Brain microvascular endothelial cell (primary cell): ENCODE data around the gene SLC2A6.

Experiments
- DNase-seq: peaks from one replicate; pipeline ENCODE4 v3.0.0-alpha.2; 2020
- H3K27ac ChIP-seq: fragments of 250-450 bp; sonication (Bioruptor Pico); 2 replicates; pipeline ENCODE4 v1.5.1; 2020; ENCODE audit warnings: mild to moderate bottlenecking, moderate library complexity
- H3K27me3 ChIP-seq: fragments of 250-450 bp; sonication (Bioruptor Pico); replicated peaks from 2 replicates; pipeline ENCODE4 v1.5.1; 2020; ENCODE audit warnings: mild to moderate bottlenecking
- H3K36me3 ChIP-seq: fragments of 250-450 bp; sonication (Bioruptor Pico); replicated peaks from 2 replicates; pipeline ENCODE4 v1.5.1; 2020; ENCODE audit warnings: mild to moderate bottlenecking
- H3K4me3 ChIP-seq: 2 replicates; pipeline ENCODE4 v1.5.1; 2011; ENCODE audit warnings: low read depth, mild to moderate bottlenecking, control low read depth, low read length, moderate library complexity
- in situ Hi-C: cut with HindIII; loops from 2 replicates; pipeline ENCODE4 v1.10.0; 2017; ENCODE audit warnings: low sequenced_read_pairs, low pct_ligation_motif_present
- TF ChIP-seq, protein P1 (sequence below): IDR thresholded peaks from 2 replicates; pipeline ENCODE4 v1.5.1; 2011; ENCODE audit warnings: low read depth, mild to moderate bottlenecking, moderate library complexity, low read length, control low read depth, inconsistent platforms; ENCODE audit errors: missing control alignments

The SLC2A6 gene

GRCh38 chr9:133508046-133508445, 29.1 kb upstream of the SLC2A6 start:
- TF ChIP-seq, protein P1, sequence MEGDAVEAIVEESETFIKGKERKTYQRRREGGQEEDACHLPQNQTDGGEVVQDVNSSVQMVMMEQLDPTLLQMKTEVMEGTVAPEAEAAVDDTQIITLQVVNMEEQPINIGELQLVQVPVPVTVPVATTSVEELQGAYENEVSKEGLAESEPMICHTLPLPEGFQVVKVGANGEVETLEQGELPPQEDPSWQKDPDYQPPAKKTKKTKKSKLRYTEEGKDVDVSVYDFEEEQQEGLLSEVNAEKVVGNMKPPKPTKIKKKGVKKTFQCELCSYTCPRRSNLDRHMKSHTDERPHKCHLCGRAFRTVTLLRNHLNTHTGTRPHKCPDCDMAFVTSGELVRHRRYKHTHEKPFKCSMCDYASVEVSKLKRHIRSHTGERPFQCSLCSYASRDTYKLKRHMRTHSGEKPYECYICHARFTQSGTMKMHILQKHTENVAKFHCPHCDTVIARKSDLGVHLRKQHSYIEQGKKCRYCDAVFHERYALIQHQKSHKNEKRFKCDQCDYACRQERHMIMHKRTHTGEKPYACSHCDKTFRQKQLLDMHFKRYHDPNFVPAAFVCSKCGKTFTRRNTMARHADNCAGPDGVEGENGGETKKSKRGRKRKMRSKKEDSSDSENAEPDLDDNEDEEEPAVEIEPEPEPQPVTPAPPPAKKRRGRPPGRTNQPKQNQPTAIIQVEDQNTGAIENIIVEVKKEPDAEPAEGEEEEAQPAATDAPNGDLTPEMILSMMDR = no peak
- in situ Hi-C loops = no loop called here
- Histone ChIP-seq H3K4me3 (no peak overlapping the region), H3K27ac (no peak overlapping the region), H3K27me3 (no peaks in the 10 kb centered on the region), H3K36me3 (no peaks in the 10 kb centered on the region)
- DNase-seq = no peak

DNA sequence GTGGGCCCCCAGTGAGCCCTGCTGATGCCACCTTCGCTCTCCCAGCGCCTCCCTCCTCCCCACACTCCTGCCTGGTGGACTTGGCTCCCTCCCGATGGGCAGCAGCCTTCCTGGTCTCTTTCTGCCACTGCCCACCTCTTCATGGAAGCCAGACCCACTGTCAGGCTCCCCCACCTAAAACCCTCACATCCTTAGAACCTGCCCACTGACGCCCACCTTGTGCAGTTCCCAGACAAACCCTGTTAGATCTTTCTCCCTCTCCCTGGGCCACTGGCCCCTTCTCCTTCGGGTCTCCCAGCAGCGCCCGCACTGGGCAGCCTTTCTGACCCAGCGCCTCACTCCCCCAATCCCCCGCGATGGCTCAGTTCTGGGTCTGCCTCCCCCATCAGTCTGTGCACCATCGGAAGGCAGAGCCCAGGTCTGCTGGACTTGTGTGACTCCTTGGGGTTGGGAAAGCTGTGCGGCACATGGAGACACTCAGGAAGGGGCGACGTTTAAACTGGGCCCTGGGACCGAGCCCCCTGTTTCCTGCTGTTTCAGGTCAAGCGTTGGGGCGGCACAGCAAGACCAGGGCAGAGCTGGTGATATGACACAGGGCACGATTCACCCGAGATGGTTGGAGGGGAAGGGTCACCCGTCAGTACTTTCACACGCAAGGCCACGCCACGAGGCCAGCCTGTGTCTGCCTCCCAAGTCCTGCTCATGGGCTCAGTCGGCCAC, 28.5 kb upstream of the SLC2A6 start:
- no peak overlapping the region for H3K27ac ChIP-seq
- in situ Hi-C loops = no loop called here
- TF ChIP-seq, protein P1 = no peak
- DNase-seq = no peak
- H3K27me3 ChIP-seq = no peaks in the 10 kb centered on the region
- H3K36me3 ChIP-seq = no peaks in the 10 kb centered on the region
- no peak overlapping the region for H3K4me3 ChIP-seq

GRCh38 chr9:133506653-133507038, 27.7 kb upstream of the SLC2A6 start:
- Histone ChIP-seq H3K36me3 (no peaks in the 10 kb centered on the region), H3K27me3 (no peaks in the 10 kb centered on the region), H3K27ac (no peak overlapping the region), H3K4me3 (no peak overlapping the region)
- in situ Hi-C loops = no loop called here
- DNase-seq = peak; percentile 19
- TF ChIP-seq, protein P1 = peak; percentile 3

DNA sequence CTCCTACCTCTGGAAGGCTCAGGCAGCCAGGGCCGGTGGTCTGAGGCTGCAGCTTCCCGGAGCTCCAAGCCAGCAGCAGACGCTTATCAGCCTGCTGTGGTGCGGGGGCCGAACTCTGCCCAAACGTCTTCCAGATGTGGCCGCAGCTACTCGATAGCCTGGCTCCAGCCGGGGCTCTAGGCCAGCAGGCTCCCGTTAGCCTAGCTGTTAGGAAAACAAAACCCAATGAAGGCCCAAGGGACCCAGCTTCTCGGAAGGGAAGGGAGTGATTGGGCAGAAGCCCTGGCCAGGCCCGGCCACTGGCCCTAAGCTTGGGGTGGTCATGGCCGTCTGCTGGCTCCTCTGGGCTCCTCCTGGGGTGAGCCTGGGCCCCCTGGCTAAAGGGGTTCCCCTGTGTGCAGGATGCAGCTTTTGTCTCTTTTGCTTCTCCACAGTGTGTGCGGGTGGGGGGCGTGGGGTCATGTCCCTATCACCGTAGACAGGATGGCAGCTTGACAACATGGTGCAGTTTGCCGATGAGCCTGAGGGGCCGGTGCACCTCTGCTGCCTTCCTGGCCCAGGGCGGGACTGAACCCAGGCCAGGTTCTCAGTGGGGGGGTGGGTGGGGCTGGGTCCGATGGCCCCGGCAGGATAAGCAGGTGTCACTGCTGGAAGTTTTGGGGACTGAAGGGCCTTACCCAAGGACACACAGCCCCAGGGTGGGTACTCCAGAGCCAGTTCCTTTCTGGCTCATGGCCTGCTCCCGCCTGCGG, 27.2 kb upstream of the SLC2A6 start:
- H3K4me3 ChIP-seq = no peak overlapping the region
- in situ Hi-C loops = no loop called here
- no peaks in the 10 kb centered on the region for H3K36me3 ChIP-seq
- no peak for DNase-seq
- no peak overlapping the region for H3K27ac ChIP-seq
- TF ChIP-seq, protein P1 = no peak
- no peaks in the 10 kb centered on the region for H3K27me3 ChIP-seq

- no peak overlapping the region for H3K27ac ChIP-seq
- peak; percentile 20 for DNase-seq
- TF ChIP-seq, protein P1 = no peak
- H3K36me3 ChIP-seq = no peaks in the 10 kb centered on the region
- in situ Hi-C loops = no loop called here
- no peak overlapping the region for H3K4me3 ChIP-seq
- H3K27me3 ChIP-seq = no peaks in the 10 kb centered on the region
These were observed 26.4 kb upstream of the SLC2A6 start for GRCh38 chr9:133505186-133505830.
